ENCODE data around the gene SATL1.

SATL1 gene

DNA sequence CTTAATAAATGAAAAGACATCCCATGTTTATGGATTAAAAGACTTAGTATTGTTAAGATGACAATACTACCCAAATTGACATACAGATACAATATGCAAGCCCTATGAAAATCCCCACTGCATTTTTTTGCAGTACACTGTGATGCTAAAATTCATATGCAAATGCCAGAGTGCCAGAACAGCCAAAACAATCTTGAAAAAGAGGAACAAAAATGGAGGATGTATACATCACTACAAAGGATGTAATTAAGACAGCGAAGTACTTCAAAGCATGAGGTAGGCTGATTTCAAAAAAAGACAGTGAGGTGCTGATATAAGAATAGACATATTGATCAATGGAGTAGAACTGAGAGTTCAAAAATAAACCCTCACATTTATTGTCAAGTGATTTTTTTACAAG, 47.3 kb downstream of the SATL1 start:
- no peak for ATAC-seq (ENCODE audit: low read depth)
- Histone ChIP-seq H3K9me3 (ENCODE audit: severe bottlenecking) (no peaks in the 10 kb centered on the region), H3K36me3 (ENCODE audit: low read depth) (no peaks in the 10 kb centered on the region), H3K4me1 (ENCODE audit: insufficient read depth, poor library complexity, severe bottlenecking) (no peaks in the 10 kb centered on the region), H3K27ac (ENCODE audit: poor library complexity, severe bottlenecking) (no peak overlapping the region), H3K4me3 (ENCODE audit: severe bottlenecking) (no peak overlapping the region), H3K27me3 (ENCODE audit: insufficient read depth, poor library complexity, severe bottlenecking) (no peaks in the 10 kb centered on the region)
- TF ChIP-seq CTCF (IDR thresholded peaks at IDR 0.05; ENCODE audit: poor library complexity, severe bottlenecking) = no peak
- no peak for DNase-seq (ENCODE audit: low spot score)

GRCh38 chrX:85159644-85160043, 83.9 kb downstream of the SATL1 start:
- Histone ChIP-seq H3K36me3 (ENCODE audit: low read depth) (no peaks in the 10 kb centered on the region), H3K27ac (ENCODE audit: poor library complexity, severe bottlenecking) (no peak overlapping the region), H3K4me3 (ENCODE audit: severe bottlenecking) (no peak overlapping the region), H3K4me1 (ENCODE audit: insufficient read depth, poor library complexity, severe bottlenecking) (no peaks in the 10 kb centered on the region), H3K27me3 (ENCODE audit: insufficient read depth, poor library complexity, severe bottlenecking) (no peaks in the 10 kb centered on the region), H3K9me3 (ENCODE audit: severe bottlenecking) (no peaks in the 10 kb centered on the region)
- no peak for TF ChIP-seq CTCF (IDR thresholded peaks at IDR 0.05; ENCODE audit: poor library complexity, severe bottlenecking)
- no peak for ATAC-seq (ENCODE audit: low read depth)
- no peak for DNase-seq (ENCODE audit: low spot score)

DNA sequence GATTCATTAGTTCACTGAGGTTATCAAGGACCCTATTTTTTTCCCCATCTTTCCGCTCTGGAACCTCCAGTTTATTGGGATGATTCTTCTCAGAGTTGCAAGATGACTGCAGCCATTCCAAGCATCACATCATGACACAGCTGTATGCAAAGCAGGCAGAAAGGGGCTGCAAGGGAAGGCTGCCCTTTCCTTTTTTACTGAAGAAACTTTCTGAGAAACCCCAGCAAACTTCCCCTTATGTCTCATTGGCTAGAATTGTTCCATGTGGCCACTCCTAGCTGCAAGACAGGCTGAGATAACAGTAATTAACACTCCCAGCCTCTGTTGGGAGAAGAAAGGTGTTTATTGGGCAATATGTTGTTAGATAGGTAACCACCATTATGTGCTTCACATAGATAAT, 102.6 kb downstream of the SATL1 start:
- no peak overlapping the region for H3K27ac ChIP-seq (ENCODE audit: poor library complexity, severe bottlenecking)

DNA sequence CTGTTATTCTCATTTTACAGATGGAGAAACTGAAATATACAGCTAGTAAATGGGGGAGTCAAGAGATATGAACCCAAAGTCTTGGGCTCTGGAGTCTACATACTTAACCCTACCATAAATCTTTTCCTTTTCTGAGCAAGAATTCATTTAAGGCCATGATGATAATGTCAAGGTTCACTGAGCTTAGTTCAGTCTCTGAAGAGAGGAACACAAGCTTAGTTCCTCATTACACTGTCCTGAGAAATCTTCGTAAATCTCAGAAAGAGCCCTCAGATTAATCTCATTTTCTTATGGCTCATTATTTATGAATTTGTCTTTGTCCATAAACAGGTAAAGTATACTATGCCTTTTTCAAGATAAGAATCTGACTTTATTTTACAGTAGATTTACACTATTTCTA, 104.2 kb downstream of the SATL1 start:
- no peaks in the 10 kb centered on the region for H3K27me3 ChIP-seq (ENCODE audit: insufficient read depth, poor library complexity, severe bottlenecking)
- no peak for TF ChIP-seq CTCF (IDR thresholded peaks at IDR 0.05; ENCODE audit: poor library complexity, severe bottlenecking)
- no peaks in the 10 kb centered on the region for H3K36me3 ChIP-seq (ENCODE audit: low read depth)

More for the DNA sequence above, 102.6 kb downstream of the SATL1 start:
- DNase-seq (ENCODE audit: low spot score) (no peak), ATAC-seq (ENCODE audit: low read depth) (no peak)
- no peaks in the 10 kb centered on the region for H3K36me3 ChIP-seq (ENCODE audit: low read depth)
- no peaks in the 10 kb centered on the region for H3K27me3 ChIP-seq (ENCODE audit: insufficient read depth, poor library complexity, severe bottlenecking)
- H3K9me3 ChIP-seq (ENCODE audit: severe bottlenecking) = no peaks in the 10 kb centered on the region
- H3K4me1 ChIP-seq (ENCODE audit: insufficient read depth, poor library complexity, severe bottlenecking) = no peaks in the 10 kb centered on the region
- no peak overlapping the region for H3K4me3 ChIP-seq (ENCODE audit: severe bottlenecking)
- TF ChIP-seq CTCF (IDR thresholded peaks at IDR 0.05; ENCODE audit: poor library complexity, severe bottlenecking) = no peak

DNA sequence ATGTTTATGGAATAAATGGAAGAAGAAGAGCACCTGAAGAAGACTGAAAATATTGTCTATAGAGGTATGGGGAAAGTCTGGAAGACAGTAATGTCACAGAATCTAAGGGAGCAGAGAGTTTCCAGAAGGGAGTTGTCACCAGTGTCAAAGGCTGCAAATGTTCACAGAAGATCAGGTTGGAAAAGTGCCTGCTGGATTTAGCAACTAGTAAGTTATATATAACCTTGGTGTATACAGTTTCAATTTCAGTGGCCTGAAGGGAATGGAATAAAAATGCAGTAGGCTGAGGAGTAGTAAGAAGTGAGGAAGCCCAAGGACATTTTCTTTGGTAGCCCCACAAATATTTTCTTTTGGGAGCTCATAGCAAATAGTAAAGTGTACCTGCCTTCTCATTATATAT, 107.2 kb downstream of the SATL1 start:
- no peaks in the 10 kb centered on the region for H3K9me3 ChIP-seq (ENCODE audit: severe bottlenecking)
- ATAC-seq (ENCODE audit: low read depth) (no peak), DNase-seq (ENCODE audit: low spot score) (no peak)
- H3K27ac ChIP-seq (ENCODE audit: poor library complexity, severe bottlenecking) = no peak overlapping the region
- TF ChIP-seq CTCF (IDR thresholded peaks at IDR 0.05; ENCODE audit: poor library complexity, severe bottlenecking) = no peak
- no peak overlapping the region for H3K4me3 ChIP-seq (ENCODE audit: severe bottlenecking)
- no peaks in the 10 kb centered on the region for H3K27me3 ChIP-seq (ENCODE audit: insufficient read depth, poor library complexity, severe bottlenecking)
- H3K36me3 ChIP-seq (ENCODE audit: low read depth) = no peaks in the 10 kb centered on the region
- H3K4me1 ChIP-seq (ENCODE audit: insufficient read depth, poor library complexity, severe bottlenecking) = no peaks in the 10 kb centered on the region

More for the DNA sequence above, 104.2 kb downstream of the SATL1 start:
- H3K9me3 ChIP-seq (ENCODE audit: severe bottlenecking) = no peaks in the 10 kb centered on the region
- ATAC-seq (ENCODE audit: low read depth) (no peak), DNase-seq (ENCODE audit: low spot score) (no peak)
- no peak overlapping the region for H3K27ac ChIP-seq (ENCODE audit: poor library complexity, severe bottlenecking)
- no peaks in the 10 kb centered on the region for H3K4me1 ChIP-seq (ENCODE audit: insufficient read depth, poor library complexity, severe bottlenecking)
- H3K4me3 ChIP-seq (ENCODE audit: severe bottlenecking) = no peak overlapping the region

Data from RWPE2 (cell line).